GM12891 (cell line): Measurements from ENCODE around the gene CCDC92.

ENCODE experiments used
- DNase-seq: peaks from one replicate; pipeline ENCODE4 v3.0.0; 2011; ENCODE audit warnings: low spot score; ENCODE audit not compliant: insufficient read length
- FAIRE-seq: peaks from 2 replicates; lab custom pipeline; 2011; peaks lifted over from hg19 to GRCh38; lab: Jason Lieb, UNC
- PAX5 ChIP-seq: IDR thresholded peaks from 2 replicates; pipeline ENCODE4 v1.6.1; 2011; ENCODE audit warnings: low read length, moderate library complexity, mild to moderate bottlenecking; ENCODE audit not compliant: insufficient read depth, severe bottlenecking
- POLR2A ChIP-seq: IDR thresholded peaks from 2 replicates; pipeline ENCODE4 v1.6.1; 2011; ENCODE audit warnings: low read depth, low read length, control low read depth
- POLR2AphosphoS5 ChIP-seq: IDR thresholded peaks from 2 replicates; pipeline ENCODE4 v1.6.1; 2011; ENCODE audit warnings: low read depth, low read length, control low read depth
- POU2F2 ChIP-seq: IDR thresholded peaks from 2 replicates; pipeline ENCODE4 v1.6.1; 2011; ENCODE audit warnings: low read depth, mild to moderate bottlenecking, control low read depth, low read length, moderate library complexity
- SPI1 ChIP-seq: IDR thresholded peaks from 2 replicates; pipeline ENCODE4 v1.6.1; 2011; ENCODE audit warnings: low read depth, low read length, control low read depth
- TAF1 ChIP-seq: IDR thresholded peaks from 2 replicates; pipeline ENCODE4 v1.6.1; 2011; ENCODE audit warnings: low read depth, low read length, control low read depth

The CCDC92 gene

GRCh38 chr12:123892180-123892559 is 80.5 kb downstream of the CCDC92 start:
- FAIRE-seq (no peak), DNase-seq (no peak)
- TF ChIP-seq POLR2A = no peak
- TF ChIP-seq PAX5 = no peak
- TF ChIP-seq TAF1 = no peak
- no peak for TF ChIP-seq SPI1
- TF ChIP-seq POU2F2 = no peak
- TF ChIP-seq POLR2AphosphoS5 = no peak

GRCh38 chr12:123891516-123892179 is 81.0 kb downstream of the CCDC92 start:
- DNase-seq (no peak), FAIRE-seq (no peak)
- TF ChIP-seq TAF1 = no peak
- no peak for TF ChIP-seq POLR2A
- no peak for TF ChIP-seq POU2F2
- TF ChIP-seq SPI1 = no peak

GRCh38 chr12:123891011-123891410 is 81.6 kb downstream of the CCDC92 start:
- TF ChIP-seq POLR2A (no peak), POLR2AphosphoS5 (no peak), SPI1 (no peak), POU2F2 (no peak), TAF1 (no peak), PAX5 (no peak)

GRCh38 chr12:123890536-123890902 is 82.1 kb downstream of the CCDC92 start:
- TF ChIP-seq PAX5 = no peak
- no peak for TF ChIP-seq POLR2A
- TF ChIP-seq POLR2AphosphoS5 = no peak
- TF ChIP-seq TAF1 = no peak
- TF ChIP-seq SPI1 = no peak
- no peak for TF ChIP-seq POU2F2
- no peak for FAIRE-seq
- DNase-seq = no peak

More at GRCh38 chr12:123891011-123891410, 81.6 kb downstream of the CCDC92 start:
- FAIRE-seq (no peak), DNase-seq (no peak)

GRCh38 chr12:123889848-123890535 is 82.6 kb downstream of the CCDC92 start:
- no peak for DNase-seq
- TF ChIP-seq POU2F2 (no peak), SPI1 (no peak), POLR2AphosphoS5 (no peak), PAX5 (no peak)
- no peak for FAIRE-seq

- no peak for FAIRE-seq
- TF ChIP-seq POLR2A (no peak), POU2F2 (no peak), POLR2AphosphoS5 (no peak), TAF1 (no peak), SPI1 (no peak)
These were observed 83.6 kb downstream of the CCDC92 start for GRCh38 chr12:123888989-123889388.

GRCh38 chr12:123886931-123887582 is 85.6 kb downstream of the CCDC92 start:
- DNase-seq (no peak), FAIRE-seq (no peak)
- TF ChIP-seq POLR2AphosphoS5 (no peak), POU2F2 (no peak), PAX5 (no peak), POLR2A (no peak), TAF1 (no peak), SPI1 (no peak)

More at GRCh38 chr12:123888989-123889388, 83.6 kb downstream of the CCDC92 start:
- no peak for DNase-seq

GRCh38 chr12:123886258-123886657 is 86.4 kb downstream of the CCDC92 start:
- DNase-seq (no peak), FAIRE-seq (no peak)
- TF ChIP-seq TAF1 (no peak), PAX5 (no peak), POLR2A (no peak), POLR2AphosphoS5 (no peak), POU2F2 (no peak), SPI1 (no peak)
